ENCODE results near the gene ABCC4. TPM values are rescaled to one million over a fixed set of nuclear protein-coding genes. Genes with fewer than 3 reads are reported as not detected.
"Not testable (repeated sequence)": the region's sequence is repeated elsewhere in the genome, so short reads cannot be mapped to it uniquely, and the experiment has no call there.

The ABCC4 gene
- polyA plus RNA-seq, 1 donor: 15.1 TPM

DNA sequence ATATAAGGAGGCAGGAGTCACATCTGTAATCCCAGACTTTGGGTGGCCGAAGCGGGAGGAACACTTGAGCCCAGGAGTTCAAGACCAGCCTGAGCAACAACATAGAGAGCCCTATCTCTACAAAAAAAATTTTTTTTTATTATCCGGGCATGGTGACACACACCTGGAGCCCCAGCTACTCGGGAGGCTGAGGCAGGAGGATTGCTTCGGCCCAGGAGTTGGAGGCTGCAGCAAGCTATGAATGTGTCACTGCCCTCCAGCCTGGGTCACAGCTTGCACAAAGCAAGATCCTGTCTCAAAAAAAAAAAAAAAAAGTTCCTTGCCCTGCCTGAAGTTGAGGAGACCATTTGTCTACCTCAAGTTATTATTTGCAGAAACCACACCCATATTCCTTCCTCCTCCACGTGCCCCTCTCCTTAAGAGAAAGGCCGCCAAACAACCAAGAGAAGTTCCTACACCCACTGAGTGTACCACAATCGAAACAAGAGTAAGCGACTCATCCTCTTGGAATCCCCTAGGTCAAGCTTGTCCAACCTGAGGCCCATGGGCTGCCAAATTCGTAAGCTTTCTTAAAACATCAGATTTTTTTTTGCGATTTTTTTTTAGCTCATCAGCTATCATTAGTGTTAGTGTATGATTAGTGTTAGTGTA, 2.2 kb downstream of the ABCC4 start:
- Histone ChIP-seq H3K9me3 (ENCODE audit: control insufficient read depth, low read depth, low read length) (no peaks in the 10 kb centered on the region), H3K4me1 (ENCODE audit: control insufficient read depth, insufficient read depth, low read length) (peaks cover 34% of the 10 kb centered on the region), H3K4me3 (ENCODE audit: low read length) (no peak overlapping the region)

GRCh38 chr13:95298169-95298965, 2.9 kb downstream of the ABCC4 start:
- H3K4me1 ChIP-seq (ENCODE audit: control insufficient read depth, insufficient read depth, low read length): peaks cover 27% of the 10 kb centered on the region
- H3K36me3 ChIP-seq (ENCODE audit: control insufficient read depth, insufficient read depth, low read length): no peaks in the 10 kb centered on the region
- no CpG with 5 or more reads among the region's 8 CpGs for WGBS (ENCODE audit: insufficient coverage, low lambda C conversion rate)
- peak overlapping the region; percentile 96 for H3K27ac ChIP-seq (ENCODE audit: low read length)
- no peaks in the 10 kb centered on the region for H3K9me3 ChIP-seq (ENCODE audit: control insufficient read depth, low read depth, low read length)
- DNase-seq: no peak
- H3K27me3 ChIP-seq (ENCODE audit: control insufficient read depth, insufficient read depth, low read length): no peaks in the 10 kb centered on the region
- no peak overlapping the region for H3K4me3 ChIP-seq (ENCODE audit: low read length)

More for the DNA sequence above, 2.2 kb downstream of the ABCC4 start:
- Histone ChIP-seq H3K27ac (ENCODE audit: low read length) (no peak overlapping the region), H3K36me3 (ENCODE audit: control insufficient read depth, insufficient read depth, low read length) (no peaks in the 10 kb centered on the region), H3K27me3 (ENCODE audit: control insufficient read depth, insufficient read depth, low read length) (no peaks in the 10 kb centered on the region)
- 100% methylated on average over 1 of the region's 11 CpGs for WGBS (ENCODE audit: insufficient coverage, low lambda C conversion rate)
- no peak for DNase-seq

GRCh38 chr13:95296326-95296925, 4.8 kb downstream of the ABCC4 start:
- DNase-seq: peak; percentile 39 to 47
- Histone ChIP-seq H3K36me3 (ENCODE audit: control insufficient read depth, insufficient read depth, low read length) (no peaks in the 10 kb centered on the region), H3K4me3 (ENCODE audit: low read length) (no peak overlapping the region), H3K4me1 (ENCODE audit: control insufficient read depth, insufficient read depth, low read length) (peaks cover 17% of the 10 kb centered on the region), H3K27ac (ENCODE audit: low read length) (peak overlapping the region; percentile 96), H3K27me3 (ENCODE audit: control insufficient read depth, insufficient read depth, low read length) (no peaks in the 10 kb centered on the region), H3K9me3 (ENCODE audit: control insufficient read depth, low read depth, low read length) (no peaks in the 10 kb centered on the region)
- no CpG with 5 or more reads among the region's 4 CpGs for WGBS (ENCODE audit: insufficient coverage, low lambda C conversion rate)

DNA sequence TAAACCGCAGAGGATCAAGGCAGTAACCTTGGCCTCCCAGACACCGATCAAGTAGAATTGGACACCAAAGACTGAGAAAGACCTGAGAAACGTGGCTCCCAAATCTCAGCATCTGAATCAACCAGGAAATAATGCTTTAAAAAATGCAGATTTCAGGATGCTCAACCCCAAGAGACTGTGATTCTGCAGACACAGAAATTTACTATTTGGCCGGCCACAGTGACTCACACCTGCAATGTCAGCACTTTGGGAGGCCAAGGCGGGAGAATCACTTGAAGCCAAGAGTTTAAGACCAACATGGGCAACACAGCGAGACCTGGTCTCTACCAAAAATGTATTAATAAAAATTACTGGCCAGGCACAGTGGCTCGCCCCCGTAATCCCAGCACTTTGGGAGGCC, 6.2 kb downstream of the ABCC4 start:
- Histone ChIP-seq H3K4me3 (ENCODE audit: low read length) (no peak overlapping the region), H3K36me3 (ENCODE audit: control insufficient read depth, insufficient read depth, low read length) (no peaks in the 10 kb centered on the region), H3K4me1 (ENCODE audit: control insufficient read depth, insufficient read depth, low read length) (peaks cover 16% of the 10 kb centered on the region), H3K9me3 (ENCODE audit: control insufficient read depth, low read depth, low read length) (no peaks in the 10 kb centered on the region), H3K27me3 (ENCODE audit: control insufficient read depth, insufficient read depth, low read length) (no peaks in the 10 kb centered on the region), H3K27ac (ENCODE audit: low read length) (no peak overlapping the region)
- no CpG with 5 or more reads among the region's 8 CpGs for WGBS (ENCODE audit: insufficient coverage, low lambda C conversion rate)
- DNase-seq: no peak

- DNase-seq: no peak
- Histone ChIP-seq H3K27me3 (ENCODE audit: control insufficient read depth, insufficient read depth, low read length) (no peaks in the 10 kb centered on the region), H3K27ac (ENCODE audit: low read length) (no peak overlapping the region), H3K36me3 (ENCODE audit: control insufficient read depth, insufficient read depth, low read length) (no peaks in the 10 kb centered on the region), H3K4me3 (ENCODE audit: low read length) (no peak overlapping the region), H3K4me1 (ENCODE audit: control insufficient read depth, insufficient read depth, low read length) (peaks cover 7% of the 10 kb centered on the region), H3K9me3 (ENCODE audit: control insufficient read depth, low read depth, low read length) (no peaks in the 10 kb centered on the region)
- no CpG with 5 or more reads among the region's 9 CpGs for WGBS (ENCODE audit: insufficient coverage, low lambda C conversion rate)
These were observed 8.6 kb downstream of the ABCC4 start for GRCh38 chr13:95292622-95293021.

DNA sequence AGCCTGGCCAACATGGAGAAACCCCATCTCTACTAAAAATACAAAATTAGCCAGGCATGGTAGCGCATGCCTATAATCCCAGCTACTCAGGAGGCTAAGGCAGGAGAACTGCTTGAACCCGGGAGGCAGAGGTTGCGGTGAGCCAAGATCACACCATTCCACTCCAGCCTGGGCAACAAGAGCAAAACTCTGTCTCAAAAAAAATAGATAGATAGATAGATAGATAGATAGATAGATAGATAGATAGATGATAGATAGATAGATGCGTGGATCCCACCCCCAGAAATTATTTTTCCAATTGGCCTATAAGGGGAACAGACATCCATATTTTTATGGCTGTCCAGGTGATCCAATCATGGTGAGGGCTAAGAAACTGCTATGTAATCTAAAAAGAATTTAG, 11.3 kb downstream of the ABCC4 start:
- H3K4me3 ChIP-seq (ENCODE audit: low read length); H3K4me1 ChIP-seq (ENCODE audit: control insufficient read depth, insufficient read depth, low read length); H3K36me3 ChIP-seq (ENCODE audit: control insufficient read depth, insufficient read depth, low read length); H3K27me3 ChIP-seq (ENCODE audit: control insufficient read depth, insufficient read depth, low read length); H3K9me3 ChIP-seq (ENCODE audit: control insufficient read depth, low read depth, low read length); H3K27ac ChIP-seq (ENCODE audit: low read length); DNase-seq: not testable (repeated sequence)
- WGBS (ENCODE audit: insufficient coverage, low lambda C conversion rate): no CpG with 5 or more reads among the region's 4 CpGs

GRCh38 chr13:95289020-95289444, 12.2 kb downstream of the ABCC4 start:
- H3K27me3 ChIP-seq (ENCODE audit: control insufficient read depth, insufficient read depth, low read length): no peaks in the 10 kb centered on the region
- no peaks in the 10 kb centered on the region for H3K36me3 ChIP-seq (ENCODE audit: control insufficient read depth, insufficient read depth, low read length)
- H3K9me3 ChIP-seq (ENCODE audit: control insufficient read depth, low read depth, low read length): no peaks in the 10 kb centered on the region
- H3K27ac ChIP-seq (ENCODE audit: low read length): no peak overlapping the region
- DNase-seq: peak in 1 of 2 donors; percentile 65
- peaks cover 4% of the 10 kb centered on the region for H3K4me1 ChIP-seq (ENCODE audit: control insufficient read depth, insufficient read depth, low read length)
- 0% methylated on average over 1 of the region's 4 CpGs for WGBS (ENCODE audit: insufficient coverage, low lambda C conversion rate)
- H3K4me3 ChIP-seq (ENCODE audit: low read length): no peak overlapping the region

GRCh38 chr13:95284436-95284835, 16.8 kb downstream of the ABCC4 start:
- Histone ChIP-seq H3K27me3 (ENCODE audit: control insufficient read depth, insufficient read depth, low read length) (no peaks in the 10 kb centered on the region), H3K36me3 (ENCODE audit: control insufficient read depth, insufficient read depth, low read length) (no peaks in the 10 kb centered on the region), H3K4me3 (ENCODE audit: low read length) (no peak overlapping the region), H3K4me1 (ENCODE audit: control insufficient read depth, insufficient read depth, low read length) (peaks cover 4% of the 10 kb centered on the region), H3K9me3 (ENCODE audit: control insufficient read depth, low read depth, low read length) (no peaks in the 10 kb centered on the region), H3K27ac (ENCODE audit: low read length) (no peak overlapping the region)
- WGBS (ENCODE audit: insufficient coverage, low lambda C conversion rate): no CpG with 5 or more reads among the region's 4 CpGs
- no peak for DNase-seq

- H3K4me3 ChIP-seq (ENCODE audit: low read length): no peak overlapping the region
- WGBS (ENCODE audit: insufficient coverage, low lambda C conversion rate): no CpG with 5 or more reads among the region's 3 CpGs
- peaks cover 12% of the 10 kb centered on the region for H3K4me1 ChIP-seq (ENCODE audit: control insufficient read depth, insufficient read depth, low read length)
- no peaks in the 10 kb centered on the region for H3K27me3 ChIP-seq (ENCODE audit: control insufficient read depth, insufficient read depth, low read length)
- no peak overlapping the region for H3K27ac ChIP-seq (ENCODE audit: low read length)
- no peaks in the 10 kb centered on the region for H3K9me3 ChIP-seq (ENCODE audit: control insufficient read depth, low read depth, low read length)
- H3K36me3 ChIP-seq (ENCODE audit: control insufficient read depth, insufficient read depth, low read length): no peaks in the 10 kb centered on the region
- no peak for DNase-seq
These were observed 22.2 kb downstream of the ABCC4 start for GRCh38 chr13:95279016-95279415.

DNA sequence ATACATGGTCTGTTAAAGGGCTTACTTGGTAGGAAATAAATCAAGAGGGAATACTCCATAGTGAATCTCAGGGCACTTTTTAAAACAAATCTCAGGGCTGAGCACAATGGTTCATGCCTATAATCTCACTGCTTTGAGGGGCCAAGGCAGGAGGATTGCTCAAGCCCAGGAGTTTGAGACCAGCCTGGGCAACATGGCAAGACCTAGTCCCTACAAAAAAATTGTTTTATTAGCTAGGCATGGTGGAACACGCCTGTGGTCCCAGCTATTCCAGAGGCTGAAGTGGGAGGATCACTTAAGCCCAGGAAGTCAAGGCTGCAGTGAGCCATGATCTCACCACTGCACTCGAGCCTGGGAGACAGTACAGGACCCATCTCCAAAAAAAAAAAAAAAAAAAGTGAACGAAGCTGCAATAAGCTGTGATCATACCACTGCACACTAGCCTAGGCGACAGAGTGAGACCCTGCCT, 25.2 kb downstream of the ABCC4 start:
- no peaks in the 10 kb centered on the region for H3K36me3 ChIP-seq (ENCODE audit: control insufficient read depth, insufficient read depth, low read length)
- H3K27me3 ChIP-seq (ENCODE audit: control insufficient read depth, insufficient read depth, low read length): no peaks in the 10 kb centered on the region
- no peak for DNase-seq
- no peaks in the 10 kb centered on the region for H3K9me3 ChIP-seq (ENCODE audit: control insufficient read depth, low read depth, low read length)
- peaks cover 18% of the 10 kb centered on the region for H3K4me1 ChIP-seq (ENCODE audit: control insufficient read depth, insufficient read depth, low read length)
- no peak overlapping the region for H3K27ac ChIP-seq (ENCODE audit: low read length)
- H3K4me3 ChIP-seq (ENCODE audit: low read length): no peak overlapping the region
- WGBS (ENCODE audit: insufficient coverage, low lambda C conversion rate): no CpG with 5 or more reads among the region's 4 CpGs
